HG03108 (cell line): ENCODE data around the gene SORBS2.

Experiments
- ATAC-seq: cut with Tn5 transposase; IDR thresholded peaks from one replicate; pipeline ENCODE4 v1.9.1; 2021; ENCODE audit warnings: moderate library complexity; ENCODE audit not compliant: unreplicated experiment

SORBS2 gene

DNA sequence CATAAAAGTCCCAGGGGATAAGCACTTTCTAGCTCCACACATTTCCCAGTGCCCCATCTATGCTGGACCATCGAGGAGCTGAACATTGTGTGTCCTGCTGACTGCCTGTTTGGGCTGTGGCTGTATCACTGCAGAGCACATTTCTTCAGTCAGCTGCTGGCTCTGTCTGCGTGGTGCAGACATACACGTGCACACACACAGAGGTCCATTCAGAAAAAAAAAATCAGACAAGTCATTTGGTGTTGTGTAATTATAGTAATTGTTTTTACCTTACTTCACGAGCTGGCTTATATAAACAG is 275.6 kb downstream of the SORBS2 start:
- no peak for ATAC-seq

DNA sequence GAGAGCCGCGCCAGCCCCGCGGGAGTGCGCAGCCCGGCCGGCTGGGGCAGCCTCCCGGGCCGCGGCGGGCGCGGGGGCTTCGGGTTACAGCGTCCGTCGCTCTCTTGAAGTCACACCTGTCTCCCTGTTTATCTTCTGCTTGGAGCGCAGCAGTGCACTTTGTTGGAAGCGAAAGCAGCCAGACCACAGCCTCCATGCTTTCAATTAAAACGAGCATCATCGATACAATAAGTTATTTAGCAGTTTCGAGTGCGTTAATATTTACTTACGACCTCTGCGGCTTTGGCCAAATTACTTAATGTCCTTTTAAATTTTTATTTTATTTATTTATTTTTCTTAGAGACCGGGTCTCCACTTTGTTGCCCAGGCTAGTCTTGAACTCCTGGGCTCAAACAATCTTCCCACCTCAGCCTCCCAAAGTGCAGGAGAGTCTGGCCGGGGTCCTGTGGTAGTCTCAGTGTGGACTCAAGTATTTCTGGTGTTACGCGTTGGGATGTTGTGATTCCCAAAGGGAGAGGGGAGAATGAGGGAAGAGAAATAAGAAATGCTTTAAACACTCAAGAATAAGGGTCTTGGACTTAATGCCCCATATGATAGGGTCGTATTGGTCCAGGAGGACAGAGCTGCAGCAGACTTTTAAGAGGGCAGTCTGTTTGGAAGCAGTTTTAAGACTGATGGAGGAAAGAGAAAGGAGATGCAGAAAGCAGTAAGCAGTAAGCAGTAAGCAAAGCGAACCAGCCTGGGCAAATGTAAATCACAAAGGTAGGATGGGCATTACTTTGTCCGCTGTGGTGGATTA is 276.2 kb downstream of the SORBS2 start:
- no peak for ATAC-seq
